ENCODE data around the gene CACNA2D3. TPM values are rescaled to one million over a fixed set of nuclear protein-coding genes. Genes with fewer than 3 reads are reported as not detected.

The CACNA2D3 gene
- total RNA-seq, 1 donor from 2014 or later: 21.2 TPM

GRCh38 chr3:54177816-54178215, 55.5 kb downstream of the CACNA2D3 start:
- Histone ChIP-seq H3K27me3 (ENCODE audit: low read depth) (no peaks in the 10 kb centered on the region), H3K27ac (replicated peaks) (no peak overlapping the region), H3K4me1 (no peaks in the 10 kb centered on the region), H3K9me3 (replicated peaks) (no peaks in the 10 kb centered on the region), H3K4me3 (no peak overlapping the region), H3K36me3 (no peaks in the 10 kb centered on the region)
- no peak for DNase-seq
- intact Hi-C loops (cut with micrococcal nuclease): no loop called here
- TF ChIP-seq, protein P1, sequence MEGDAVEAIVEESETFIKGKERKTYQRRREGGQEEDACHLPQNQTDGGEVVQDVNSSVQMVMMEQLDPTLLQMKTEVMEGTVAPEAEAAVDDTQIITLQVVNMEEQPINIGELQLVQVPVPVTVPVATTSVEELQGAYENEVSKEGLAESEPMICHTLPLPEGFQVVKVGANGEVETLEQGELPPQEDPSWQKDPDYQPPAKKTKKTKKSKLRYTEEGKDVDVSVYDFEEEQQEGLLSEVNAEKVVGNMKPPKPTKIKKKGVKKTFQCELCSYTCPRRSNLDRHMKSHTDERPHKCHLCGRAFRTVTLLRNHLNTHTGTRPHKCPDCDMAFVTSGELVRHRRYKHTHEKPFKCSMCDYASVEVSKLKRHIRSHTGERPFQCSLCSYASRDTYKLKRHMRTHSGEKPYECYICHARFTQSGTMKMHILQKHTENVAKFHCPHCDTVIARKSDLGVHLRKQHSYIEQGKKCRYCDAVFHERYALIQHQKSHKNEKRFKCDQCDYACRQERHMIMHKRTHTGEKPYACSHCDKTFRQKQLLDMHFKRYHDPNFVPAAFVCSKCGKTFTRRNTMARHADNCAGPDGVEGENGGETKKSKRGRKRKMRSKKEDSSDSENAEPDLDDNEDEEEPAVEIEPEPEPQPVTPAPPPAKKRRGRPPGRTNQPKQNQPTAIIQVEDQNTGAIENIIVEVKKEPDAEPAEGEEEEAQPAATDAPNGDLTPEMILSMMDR (IDR thresholded peaks at IDR 0.05; ENCODE audit: borderline replicate concordance): no peak

DNA sequence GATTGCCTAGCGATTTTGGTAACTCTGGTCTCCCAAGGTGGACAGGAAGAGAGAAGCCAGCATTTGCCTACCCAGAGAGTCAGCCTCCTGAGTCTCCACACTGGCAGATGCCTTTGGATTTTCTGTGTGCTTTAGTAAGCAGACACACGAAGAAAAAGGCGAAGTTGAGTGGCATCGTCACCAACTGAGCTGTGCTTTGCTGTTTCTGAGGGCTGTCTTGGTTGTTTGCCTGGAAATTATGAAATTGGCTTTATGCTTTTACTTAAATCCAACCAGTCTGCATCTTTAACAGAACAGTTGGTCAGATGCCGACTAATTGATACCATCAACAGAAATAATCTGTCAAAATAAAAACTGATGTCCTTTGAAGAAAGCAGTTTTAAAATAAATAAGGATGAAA, 56.0 kb downstream of the CACNA2D3 start:
- H3K27ac ChIP-seq (replicated peaks): no peak overlapping the region
- intact Hi-C loops (cut with micrococcal nuclease): no loop called here
- TF ChIP-seq, protein P1 (IDR thresholded peaks at IDR 0.05; ENCODE audit: borderline replicate concordance): no peak

DNA sequence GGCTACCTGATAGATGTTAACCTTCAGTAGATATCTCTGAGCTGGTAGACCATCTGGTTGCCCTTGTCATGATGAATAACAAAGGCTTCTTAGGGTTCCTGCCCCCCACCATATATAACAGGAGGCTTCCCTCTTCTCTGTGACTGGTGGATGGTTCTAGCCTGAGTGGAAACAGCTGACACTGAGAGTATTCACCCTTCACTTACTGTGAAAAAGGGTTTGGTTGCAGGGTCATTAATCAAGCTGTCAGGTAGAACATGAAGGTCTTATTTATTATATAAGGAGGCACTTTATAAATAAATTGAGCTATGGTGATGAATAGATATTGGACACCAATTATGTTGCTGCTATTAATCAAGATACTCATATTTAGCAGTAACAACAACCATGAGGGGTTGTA, 58.6 kb downstream of the CACNA2D3 start:
- no peak for DNase-seq
- intact Hi-C loops (cut with micrococcal nuclease): no loop called here
- Histone ChIP-seq H3K27me3 (ENCODE audit: low read depth) (no peaks in the 10 kb centered on the region), H3K4me1 (no peaks in the 10 kb centered on the region), H3K4me3 (no peak overlapping the region), H3K36me3 (no peaks in the 10 kb centered on the region), H3K27ac (replicated peaks) (no peak overlapping the region), H3K9me3 (replicated peaks) (no peaks in the 10 kb centered on the region)
- TF ChIP-seq, protein P1 (IDR thresholded peaks at IDR 0.05; ENCODE audit: borderline replicate concordance): no peak

More for the DNA sequence above, 56.0 kb downstream of the CACNA2D3 start:
- Histone ChIP-seq H3K4me3 (no peak overlapping the region), H3K4me1 (no peaks in the 10 kb centered on the region), H3K27me3 (ENCODE audit: low read depth) (no peaks in the 10 kb centered on the region), H3K9me3 (replicated peaks) (no peaks in the 10 kb centered on the region), H3K36me3 (no peaks in the 10 kb centered on the region)
- DNase-seq: no peak

- Histone ChIP-seq H3K36me3 (no peaks in the 10 kb centered on the region), H3K9me3 (replicated peaks) (no peaks in the 10 kb centered on the region), H3K4me3 (no peak overlapping the region), H3K4me1 (no peaks in the 10 kb centered on the region), H3K27me3 (ENCODE audit: low read depth) (no peaks in the 10 kb centered on the region), H3K27ac (replicated peaks) (no peak overlapping the region)
- TF ChIP-seq, protein P1 (IDR thresholded peaks at IDR 0.05; ENCODE audit: borderline replicate concordance): no peak
- DNase-seq: no peak
- intact Hi-C loops (cut with micrococcal nuclease): no loop called here
Measured at GRCh38 chr3:54182242-54182641, 59.9 kb downstream of the CACNA2D3 start.

- Histone ChIP-seq H3K27me3 (ENCODE audit: low read depth) (no peaks in the 10 kb centered on the region), H3K4me1 (no peaks in the 10 kb centered on the region), H3K36me3 (no peaks in the 10 kb centered on the region), H3K9me3 (replicated peaks) (no peaks in the 10 kb centered on the region), H3K4me3 (no peak overlapping the region), H3K27ac (replicated peaks) (no peak overlapping the region)
- intact Hi-C loops (cut with micrococcal nuclease): no loop called here
- DNase-seq: no peak
- TF ChIP-seq, protein P1 (IDR thresholded peaks at IDR 0.05; ENCODE audit: borderline replicate concordance): no peak
Measured at GRCh38 chr3:54185740-54186139, 63.4 kb downstream of the CACNA2D3 start.
